GM23338 (cell line): Measurements from ENCODE around the gene AHDC1. TPM values are rescaled to one million over a fixed set of nuclear protein-coding genes. Genes with fewer than 3 reads are reported as not detected.

ENCODE experiments used
- ATAC-seq: fragments of 200-7000 bp; cut with Tn5 transposase; 3 replicates; pipeline ENCODE4 v1.9.1; 2020
- DNase-seq: peaks from one replicate; pipeline ENCODE4 v3.0.0-alpha.2; 2015; ENCODE audit warnings: low spot score
- H2AFZ ChIP-seq: fragments of 200-600 bp; sonication (generic); 2 replicates; pipeline ENCODE4 v1.8.0; 2016; ENCODE audit warnings: antibody characterized with exemption, mild to moderate bottlenecking, moderate library complexity
- H3F3A ChIP-seq: fragments of 200-600 bp; sonication (generic); replicated peaks from 2 replicates; pipeline ENCODE4 v1.8.0; 2017; ENCODE audit warnings: antibody characterized with exemption, mixed run types, low read depth
- H3K27ac ChIP-seq: fragments of 200-600 bp; sonication (generic); 2 replicates; pipeline ENCODE4 v1.6.1; 2016; ENCODE audit warnings: low read depth
- H3K27me3 ChIP-seq: fragments of 200-600 bp; sonication (generic); 2 replicates; pipeline ENCODE4 v1.8.0; 2016; ENCODE audit warnings: mild to moderate bottlenecking, mixed run types, moderate library complexity; ENCODE audit not compliant: insufficient read depth
- H3K36me3 ChIP-seq: fragments of 200-600 bp; sonication (generic); 2 replicates; pipeline ENCODE4 v1.8.0; 2016; ENCODE audit warnings: mild to moderate bottlenecking; ENCODE audit not compliant: insufficient read depth
- H3K4me1 ChIP-seq: fragments of 200-600 bp; sonication (generic); 2 replicates; pipeline ENCODE4 v1.8.0; 2016; ENCODE audit warnings: mild to moderate bottlenecking, moderate library complexity; ENCODE audit not compliant: insufficient read depth
- H3K4me2 ChIP-seq: fragments of 200-600 bp; sonication (generic); 2 replicates; pipeline ENCODE4 v1.7.1; 2017; ENCODE audit warnings: mixed run types
- H3K4me3 ChIP-seq: fragments of 200-600 bp; sonication (generic); 2 replicates; pipeline ENCODE4 v1.6.1; 2016; ENCODE audit warnings: mixed run types
- H3K79me2 ChIP-seq: fragments of 200-600 bp; sonication (generic); replicated peaks from 2 replicates; pipeline ENCODE4 v1.8.0; 2017; ENCODE audit warnings: mild to moderate bottlenecking; ENCODE audit not compliant: insufficient read depth
- H3K9me2 ChIP-seq: fragments of 200-600 bp; sonication (generic); 2 replicates; pipeline ENCODE4 v1.8.0; 2017; ENCODE audit not compliant: insufficient read depth
- H4K20me1 ChIP-seq: fragments of 200-600 bp; sonication (generic); replicated peaks from 2 replicates; pipeline ENCODE4 v1.8.0; 2017; ENCODE audit warnings: mild to moderate bottlenecking; ENCODE audit not compliant: insufficient read depth
- H3K27ac Mint-ChIP-seq: 2 replicates; pipeline ENCODE4 v1.8.0; 2020; ENCODE audit warnings: inconsistent platforms, mild to moderate bottlenecking, moderate library complexity, mixed read lengths
- H3K27me3 Mint-ChIP-seq: 3 replicates; pipeline ENCODE4 v1.8.0; 2022; ENCODE audit warnings: low read depth, mild to moderate bottlenecking, moderate library complexity, mixed read lengths, inconsistent platforms; ENCODE audit not compliant: insufficient read depth, poor library complexity
- H3K36me3 Mint-ChIP-seq: 3 replicates; pipeline ENCODE4 v1.8.0; 2021; ENCODE audit warnings: low read depth, mild to moderate bottlenecking, inconsistent platforms, moderate library complexity, mixed read lengths
- H3K4me1 Mint-ChIP-seq: 3 replicates; pipeline ENCODE4 v1.8.0; 2020; ENCODE audit warnings: mild to moderate bottlenecking, inconsistent platforms, mixed read lengths
- H3K4me3 Mint-ChIP-seq: 3 replicates; pipeline ENCODE4 v1.8.0; 2021; ENCODE audit warnings: moderate library complexity, mild to moderate bottlenecking, inconsistent platforms, mixed read lengths
- H3K9me3 Mint-ChIP-seq: 3 replicates; pipeline ENCODE4 v1.8.0; 2020; ENCODE audit warnings: moderate library complexity, mild to moderate bottlenecking, inconsistent platforms, mixed read lengths
- ETS1 ChIP-seq: IDR thresholded peaks from 2 replicates; pipeline ENCODE4 v1.6.1; 2016; ENCODE audit warnings: antibody characterized with exemption
- EZH2phosphoT487 ChIP-seq: fragments of 200-600 bp; sonication (generic); IDR thresholded peaks from one replicate; pipeline ENCODE4 v1.8.1; 2018; ENCODE audit warnings: antibody characterized with exemption; ENCODE audit not compliant: unreplicated experiment
- JUNB ChIP-seq: IDR thresholded peaks from one replicate; pipeline ENCODE4 v1.6.1; 2016; ENCODE audit warnings: antibody characterized with exemption; ENCODE audit not compliant: unreplicated experiment
- POLR2AphosphoS5 ChIP-seq: IDR thresholded peaks from 2 replicates; pipeline ENCODE4 v1.6.1; 2016; ENCODE audit warnings: antibody characterized with exemption, low read depth
- STAT1 ChIP-seq: IDR thresholded peaks from one replicate; pipeline ENCODE4 v1.6.1; 2016; ENCODE audit warnings: antibody characterized with exemption; ENCODE audit not compliant: unreplicated experiment
- ZNF114 ChIP-seq: fragments of 250-450 bp; sonication (Bioruptor Pico); IDR thresholded peaks from 2 replicates; pipeline ENCODE4 v1.5.0; 2020; ENCODE audit warnings: mild to moderate bottlenecking, moderate library complexity
- ZNF331 ChIP-seq: fragments of 250-450 bp; sonication (Bioruptor Pico); IDR thresholded peaks from 2 replicates; pipeline ENCODE4 v1.5.0; 2020; ENCODE audit warnings: low read depth, mild to moderate bottlenecking, moderate library complexity
- polyA plus RNA-seq: library from polyadenylated mRNA; unstranded; fragments of >200 nt; fragmentation: Nextera tagmentation; extraction: Ambion mirVana; gene quantifications from 2 replicates; pipeline ENCODE4 v1.2.1, GENCODE V29; 2016
- total RNA-seq: library from RNA; depleted of rRNA; stranded (reverse); fragments of >200 nt; shearing (Covaris generic); gene quantifications from 2 replicates; pipeline ENCODE4 v1.2.3, GENCODE V29; 2014
- TF ChIP-seq, protein P1 (sequence below), 2 experiments: fragments of 200-600 bp in 1 of 2; sonication (generic) in 1 of 2; conservative IDR thresholded peaks; 2 replicates each; pipeline versions ENCODE4 v1.5.1 to v1.6.1; 2016 to 2017; ENCODE audit warnings: antibody characterized with exemption in 2 of 2, low read depth in 2 of 2, mild to moderate bottlenecking in 2 of 2, moderate library complexity in 1 of 2
- TF ChIP-seq, protein P2 (sequence below): IDR thresholded peaks from one replicate; pipeline ENCODE4 v1.6.1; 2018; ENCODE audit warnings: antibody characterized with exemption; ENCODE audit not compliant: unreplicated experiment

AHDC1 gene
- total and polyA plus RNA-seq, 2 experiments from 2014 or later: 8.3 to 22.2 TPM

- Mint-ChIP-seq H3K4me3 (no peak overlapping the region), H3K36me3 (no peaks in the 10 kb centered on the region), H3K4me1 (peaks cover 15% of the 10 kb centered on the region), H3K27me3 (peaks cover 19% of the 10 kb centered on the region), H3K9me3 (no peaks in the 10 kb centered on the region), H3K27ac (no peak overlapping the region)
- Histone ChIP-seq H3F3A (peaks cover 21% of the 10 kb centered on the region), H3K4me3 (no peak overlapping the region), H3K4me2 (no peak overlapping the region), H3K79me2 (no peaks in the 10 kb centered on the region), H3K4me1 (peaks cover 16% of the 10 kb centered on the region; the same call in 1 of the 2 replicates), H3K27ac (no peak overlapping the region), H2AFZ (no peak overlapping the region), H3K9me2 (no peaks in the 10 kb centered on the region), H4K20me1 (no peaks in the 10 kb centered on the region; the same call in 1 of the 2 replicates), H3K27me3 (peaks cover 6% of the 10 kb centered on the region; the same call in 1 of the 2 replicates), H3K36me3 (no peaks in the 10 kb centered on the region)
- ATAC-seq: no peak
- TF ChIP-seq EZH2phosphoT487 (no peak), POLR2AphosphoS5 (no peak), ETS1 (no peak), JUNB (no peak), STAT1 (no peak), ZNF331 (no peak)
- TF ChIP-seq, protein P1, sequence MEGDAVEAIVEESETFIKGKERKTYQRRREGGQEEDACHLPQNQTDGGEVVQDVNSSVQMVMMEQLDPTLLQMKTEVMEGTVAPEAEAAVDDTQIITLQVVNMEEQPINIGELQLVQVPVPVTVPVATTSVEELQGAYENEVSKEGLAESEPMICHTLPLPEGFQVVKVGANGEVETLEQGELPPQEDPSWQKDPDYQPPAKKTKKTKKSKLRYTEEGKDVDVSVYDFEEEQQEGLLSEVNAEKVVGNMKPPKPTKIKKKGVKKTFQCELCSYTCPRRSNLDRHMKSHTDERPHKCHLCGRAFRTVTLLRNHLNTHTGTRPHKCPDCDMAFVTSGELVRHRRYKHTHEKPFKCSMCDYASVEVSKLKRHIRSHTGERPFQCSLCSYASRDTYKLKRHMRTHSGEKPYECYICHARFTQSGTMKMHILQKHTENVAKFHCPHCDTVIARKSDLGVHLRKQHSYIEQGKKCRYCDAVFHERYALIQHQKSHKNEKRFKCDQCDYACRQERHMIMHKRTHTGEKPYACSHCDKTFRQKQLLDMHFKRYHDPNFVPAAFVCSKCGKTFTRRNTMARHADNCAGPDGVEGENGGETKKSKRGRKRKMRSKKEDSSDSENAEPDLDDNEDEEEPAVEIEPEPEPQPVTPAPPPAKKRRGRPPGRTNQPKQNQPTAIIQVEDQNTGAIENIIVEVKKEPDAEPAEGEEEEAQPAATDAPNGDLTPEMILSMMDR (conservative IDR thresholded peaks at IDR 0.05; ENCODE audit: low read depth in 2 of 2): no peak
- DNase-seq: no peak
Observed at GRCh38 chr1:27612718-27613117, 8.8 kb upstream of the AHDC1 start.

GRCh38 chr1:27611450-27611849, 7.5 kb upstream of the AHDC1 start:
- H3K36me3 ChIP-seq: no peaks in the 10 kb centered on the region
- Mint-ChIP-seq H3K4me1 (peaks cover 21% of the 10 kb centered on the region), H3K27me3 (peaks cover 24% of the 10 kb centered on the region), H3K9me3 (no peaks in the 10 kb centered on the region), H3K4me3 (no peak overlapping the region), H3K27ac (no peak overlapping the region), H3K36me3 (no peaks in the 10 kb centered on the region)
- H3K27me3 ChIP-seq: peaks cover 6% of the 10 kb centered on the region; the same call in 1 of the 2 replicates
- no peaks in the 10 kb centered on the region; the same call in 1 of the 2 replicates for H4K20me1 ChIP-seq
- H3K4me1 ChIP-seq: peaks cover 28% of the 10 kb centered on the region
- no peaks in the 10 kb centered on the region for H3K9me2 ChIP-seq
- no peak overlapping the region for H3K4me3 ChIP-seq
- no peak for ATAC-seq
- H3K4me2 ChIP-seq: no peak overlapping the region
- H2AFZ ChIP-seq: no peak overlapping the region
- DNase-seq: no peak
- no peaks in the 10 kb centered on the region for H3K79me2 ChIP-seq
- TF ChIP-seq ZNF331 (no peak), STAT1 (no peak), EZH2phosphoT487 (no peak), ZNF114 (no peak)
- TF ChIP-seq, protein P2, sequence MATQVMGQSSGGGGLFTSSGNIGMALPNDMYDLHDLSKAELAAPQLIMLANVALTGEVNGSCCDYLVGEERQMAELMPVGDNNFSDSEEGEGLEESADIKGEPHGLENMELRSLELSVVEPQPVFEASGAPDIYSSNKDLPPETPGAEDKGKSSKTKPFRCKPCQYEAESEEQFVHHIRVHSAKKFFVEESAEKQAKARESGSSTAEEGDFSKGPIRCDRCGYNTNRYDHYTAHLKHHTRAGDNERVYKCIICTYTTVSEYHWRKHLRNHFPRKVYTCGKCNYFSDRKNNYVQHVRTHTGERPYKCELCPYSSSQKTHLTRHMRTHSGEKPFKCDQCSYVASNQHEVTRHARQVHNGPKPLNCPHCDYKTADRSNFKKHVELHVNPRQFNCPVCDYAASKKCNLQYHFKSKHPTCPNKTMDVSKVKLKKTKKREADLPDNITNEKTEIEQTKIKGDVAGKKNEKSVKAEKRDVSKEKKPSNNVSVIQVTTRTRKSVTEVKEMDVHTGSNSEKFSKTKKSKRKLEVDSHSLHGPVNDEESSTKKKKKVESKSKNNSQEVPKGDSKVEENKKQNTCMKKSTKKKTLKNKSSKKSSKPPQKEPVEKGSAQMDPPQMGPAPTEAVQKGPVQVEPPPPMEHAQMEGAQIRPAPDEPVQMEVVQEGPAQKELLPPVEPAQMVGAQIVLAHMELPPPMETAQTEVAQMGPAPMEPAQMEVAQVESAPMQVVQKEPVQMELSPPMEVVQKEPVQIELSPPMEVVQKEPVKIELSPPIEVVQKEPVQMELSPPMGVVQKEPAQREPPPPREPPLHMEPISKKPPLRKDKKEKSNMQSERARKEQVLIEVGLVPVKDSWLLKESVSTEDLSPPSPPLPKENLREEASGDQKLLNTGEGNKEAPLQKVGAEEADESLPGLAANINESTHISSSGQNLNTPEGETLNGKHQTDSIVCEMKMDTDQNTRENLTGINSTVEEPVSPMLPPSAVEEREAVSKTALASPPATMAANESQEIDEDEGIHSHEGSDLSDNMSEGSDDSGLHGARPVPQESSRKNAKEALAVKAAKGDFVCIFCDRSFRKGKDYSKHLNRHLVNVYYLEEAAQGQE: no peak
- TF ChIP-seq, protein P1 (conservative IDR thresholded peaks at IDR 0.05; ENCODE audit: low read depth in 2 of 2): no peak
- no peak overlapping the region for H3K27ac ChIP-seq
- peaks cover 17% of the 10 kb centered on the region for H3F3A ChIP-seq
